Heart right ventricle (tissue), 16 donors: ENCODE measurements around the gene RBM43. TPM values are rescaled to one million over a fixed set of nuclear protein-coding genes. Genes with fewer than 3 reads are reported as not detected.

ENCODE experiments used
- ATAC-seq, 8 donors: fragments of 200-7000 bp; cut with Tn5 transposase; one replicate each; pipeline ENCODE4 v1.9.1; 2020; ENCODE audit warnings: mild to moderate bottlenecking in 8 of 8, moderate library complexity in 8 of 8, moderate number of reproducible peaks in 1 of 8
- DNase-seq, 2 donors: peaks; one replicate each; pipeline ENCODE4 v3.0.0-alpha.2; 2020
- H3K27ac ChIP-seq, 10 donors: fragments of 200-600 bp; sonication (generic) in 2 of 10; one replicate each; pipeline versions ENCODE4 v1.5.0 to v1.8.0; 2020 to 2022; ENCODE audit warnings: mild to moderate bottlenecking in 3 of 10
- H3K27me3 ChIP-seq, 7 donors: fragments of 200-600 bp; one replicate each; pipeline ENCODE4 v1.8.0; 2021 to 2022; ENCODE audit warnings: mild to moderate bottlenecking in 2 of 7
- H3K36me3 ChIP-seq, 9 donors: fragments of 200-600 bp; sonication (generic) in 1 of 9; one replicate each; pipeline versions ENCODE4 v1.5.0 to v1.8.0; 2020 to 2022; ENCODE audit warnings: mild to moderate bottlenecking in 2 of 9
- H3K4me1 ChIP-seq, 9 donors: fragments of 200-600 bp; sonication (generic) in 1 of 9; one replicate each; pipeline versions ENCODE4 v1.5.0 to v1.8.0; 2020 to 2022; ENCODE audit warnings: mild to moderate bottlenecking in 4 of 9
- H3K4me3 ChIP-seq, 10 donors: fragments of 200-600 bp; sonication (generic) in 2 of 10; one replicate each; pipeline versions ENCODE4 v1.5.0 to v1.8.0; 2020 to 2022; ENCODE audit warnings: mild to moderate bottlenecking in 7 of 10, moderate library complexity in 2 of 10
- H3K9me3 ChIP-seq, 11 donors: fragments of 200-600 bp in 10 of 11; sonication (generic) in 2 of 11; one replicate each; pipeline versions ENCODE4 v1.5.0 to v1.8.0; 2013 to 2022; ENCODE audit warnings: mild to moderate bottlenecking in 2 of 11, control low read depth in 1 of 11, moderate library complexity in 1 of 11
- WGBS, 2 donors: extraction: QIAGEN DNeasy Blood & Tissue Kit; methylation state at CpG; one replicate each; pipeline ENCODE4 v1.1.7; 2013; ENCODE audit warnings: inconsistent platforms in 1 of 2; 5-methylcytosine and 5-hydroxymethylcytosine counted together
- intact Hi-C, 10 donors: fragments of 100-400 bp; cut with DNase I; formaldehyde crosslinking; loops; one replicate each; pipeline versions ENCODE4 v1.11.1 to v1.14.2; 2022
- polyA plus RNA-seq, 2 donors: library from polyadenylated mRNA; stranded (reverse); fragments of 200-250 nt; gene quantifications; one replicate each; pipeline ENCODE4 v1.2.3, GENCODE V29; 2013
- total RNA-seq, 10 donors: library from RNA; stranded (reverse); fragmentation: NEBNext Ultra II Directional in 3 of 10; extraction: Animal tissue kit (Norgen Biotek cat#: 25700) in 3 of 10; gene quantifications; one replicate each; pipeline versions ENCODE4 v1.2.1 to v1.2.4, GENCODE V29; 2021 to 2023
- TF ChIP-seq, protein P1 (sequence below), 9 donors: fragments of 200-600 bp; sonication (generic) in 2 of 9; IDR thresholded peaks; one replicate each; pipeline versions ENCODE4 v1.5.0 to v1.8.0; 2021 to 2022; ENCODE audit warnings: antibody characterized with exemption in 9 of 9, mild to moderate bottlenecking in 5 of 9, moderate library complexity in 1 of 9
- donor health status: Arrhythmogenic right ventricular cardiomyopathy.
- donor health status: ischemic (EF 13 %, LVEDD 7.1; RV severe dilation, severe dysfunction).
- donor health status: healthy with polysubstance abuse.
- donor health status: DM: no; HTN: yes; CAD: no.
- donor health status: DM: no; HTN: no; CAD: no.
- donor health status: ischemic (EF 25% LVEDD 6.9; RV normal size, moderate dysfunction).
- donor health status: ischemic (EF 25% LVEDD 5.7; RV mildly dilated, moderate dysfunction).
- donor health status: healthy.
- donor health status: DM: yes; HTN: yes; CAD: no.
- donor health status: Ischemic cardiomyopathy.
- donor health status: ischemic (EF 35%, LVEDD 5.7; RV mildly dilated, moderate dysfunction).
- donor health status: nonischemic (EF 11% LVEDD 7.7; RV severe dilation, severe dysfunction).
- donor health status: DM: yes; HTN: yes; CAD: no.
- donor health status: PGD.
- donor health status: ischemic (EF 29% LVEDD 5.4; RV normal size, mild dysfunction).
- donor health status: nonischemic (EF 23%, LVEDD 6.1; RV moderate dilation, normal function).

Gene RBM43
- total and polyA plus RNA-seq, 12 donors = 0.96 to 2.9 (median 1.6) TPM

GRCh38 chr2:151228847-151229512 lies 32.7 kb downstream of the RBM43 start:
- DNase-seq (no peak), ATAC-seq (no peak)
- TF ChIP-seq, protein P1, sequence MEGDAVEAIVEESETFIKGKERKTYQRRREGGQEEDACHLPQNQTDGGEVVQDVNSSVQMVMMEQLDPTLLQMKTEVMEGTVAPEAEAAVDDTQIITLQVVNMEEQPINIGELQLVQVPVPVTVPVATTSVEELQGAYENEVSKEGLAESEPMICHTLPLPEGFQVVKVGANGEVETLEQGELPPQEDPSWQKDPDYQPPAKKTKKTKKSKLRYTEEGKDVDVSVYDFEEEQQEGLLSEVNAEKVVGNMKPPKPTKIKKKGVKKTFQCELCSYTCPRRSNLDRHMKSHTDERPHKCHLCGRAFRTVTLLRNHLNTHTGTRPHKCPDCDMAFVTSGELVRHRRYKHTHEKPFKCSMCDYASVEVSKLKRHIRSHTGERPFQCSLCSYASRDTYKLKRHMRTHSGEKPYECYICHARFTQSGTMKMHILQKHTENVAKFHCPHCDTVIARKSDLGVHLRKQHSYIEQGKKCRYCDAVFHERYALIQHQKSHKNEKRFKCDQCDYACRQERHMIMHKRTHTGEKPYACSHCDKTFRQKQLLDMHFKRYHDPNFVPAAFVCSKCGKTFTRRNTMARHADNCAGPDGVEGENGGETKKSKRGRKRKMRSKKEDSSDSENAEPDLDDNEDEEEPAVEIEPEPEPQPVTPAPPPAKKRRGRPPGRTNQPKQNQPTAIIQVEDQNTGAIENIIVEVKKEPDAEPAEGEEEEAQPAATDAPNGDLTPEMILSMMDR (IDR thresholded peaks at IDR 0.05) = no peak
- intact Hi-C loops = no loop called here
- Histone ChIP-seq H3K27me3 (peaks cover 0 to 12% (median 0%) of the 10 kb centered on the region in 7 donors), H3K36me3 (no peaks in the 10 kb centered on the region), H3K4me3 (no peak overlapping the region), H3K4me1 (peaks cover 0 to 3% (median 0%) of the 10 kb centered on the region in 9 donors), H3K9me3 (peaks cover 0 to 9% (median 0%) of the 10 kb centered on the region in 11 donors), H3K27ac (no peak overlapping the region)

DNA sequence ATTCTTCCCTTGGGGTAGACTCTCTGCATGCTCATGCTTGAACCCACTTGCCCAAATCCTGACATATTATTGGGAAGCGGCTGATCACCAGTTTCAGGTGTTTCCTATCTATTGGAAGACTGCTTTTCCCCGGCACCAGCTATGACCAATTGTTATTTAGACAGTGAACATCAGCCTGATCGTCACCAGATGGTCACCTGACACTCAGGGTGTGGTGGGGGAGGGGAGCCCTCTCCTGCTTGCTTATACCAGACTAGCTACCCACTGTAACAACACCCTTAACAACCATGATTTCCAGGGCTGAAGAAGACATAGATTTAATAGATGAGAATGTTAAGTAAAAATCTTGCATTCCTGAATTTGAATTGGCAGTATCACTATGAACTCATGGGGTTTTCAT lies 44.3 kb downstream of the RBM43 start:
- Histone ChIP-seq H3K27me3 (peaks cover 0 to 13% (median 0%) of the 10 kb centered on the region in 7 donors), H3K4me1 (no peaks in the 10 kb centered on the region), H3K36me3 (no peaks in the 10 kb centered on the region), H3K4me3 (no peak overlapping the region), H3K9me3 (no peaks in the 10 kb centered on the region), H3K27ac (no peak overlapping the region)
- no peak for ATAC-seq
- intact Hi-C loops = no loop called here
- TF ChIP-seq, protein P1 (IDR thresholded peaks at IDR 0.05) = no peak
- no peak for DNase-seq
- whole genome bisulfite sequencing, 2 donors = 63 to 64% methylated on average over 3 of the region's 3 CpGs

- ATAC-seq (no peak), DNase-seq (no peak)
- Histone ChIP-seq H3K4me3 (no peak overlapping the region), H3K4me1 (no peaks in the 10 kb centered on the region), H3K9me3 (no peaks in the 10 kb centered on the region), H3K27ac (no peak overlapping the region), H3K27me3 (peaks cover 0 to 5% (median 0%) of the 10 kb centered on the region in 7 donors), H3K36me3 (no peaks in the 10 kb centered on the region)
- 91 to 92% methylated on average over 3 of the region's 3 CpGs for WGBS, 2 donors
- intact Hi-C loops = no loop called here
- TF ChIP-seq, protein P1 (IDR thresholded peaks at IDR 0.05) = no peak
Observed at GRCh38 chr2:151207100-151207499, 54.6 kb downstream of the RBM43 start.

- Histone ChIP-seq H3K4me3 (no peak overlapping the region), H3K27me3 (peaks cover 0 to 5% (median 0%) of the 10 kb centered on the region in 7 donors), H3K4me1 (no peaks in the 10 kb centered on the region), H3K36me3 (no peaks in the 10 kb centered on the region), H3K9me3 (no peaks in the 10 kb centered on the region), H3K27ac (no peak overlapping the region)
- TF ChIP-seq, protein P1 (IDR thresholded peaks at IDR 0.05) = no peak
- WGBS, 2 donors = 87% methylated on average over 4 of the region's 4 CpGs
- ATAC-seq (no peak), DNase-seq (no peak)
- intact Hi-C loops = no loop called here
Observed at GRCh38 chr2:151206446-151206968, 55.2 kb downstream of the RBM43 start.
